H7 (cell line): ENCODE results near the gene MAEA. TPM values are rescaled to one million over a fixed set of nuclear protein-coding genes. Genes with fewer than 3 reads are reported as not detected.

ENCODE experiments used
- DNase-seq: peaks from one replicate; pipeline ENCODE4 v3.0.0; 2012
- H3K27me3 ChIP-seq: 2 replicates; pipeline ENCODE4 v1.6.0; 2011; ENCODE audit warnings: mild to moderate bottlenecking, low read length; ENCODE audit not compliant: control insufficient read depth, insufficient read depth
- H3K36me3 ChIP-seq: replicated peaks from 2 replicates; pipeline ENCODE4 v1.5.1; 2011; ENCODE audit warnings: low read length; ENCODE audit not compliant: control insufficient read depth, insufficient read depth
- H3K4me3 ChIP-seq: 2 replicates; pipeline ENCODE4 v1.5.1; 2011; ENCODE audit warnings: low read depth, mild to moderate bottlenecking, control low read depth, low read length, moderate library complexity; ENCODE audit not compliant: insufficient read depth
- total RNA-seq: library from RNA; depleted of rRNA; stranded (reverse); fragments of >200 nt; shearing (Covaris generic); gene quantifications from 2 replicates; pipeline ENCODE4 v1.2.3, GENCODE V29; 2014; rRNA removed

Gene MAEA
- total RNA-seq, 1 experiment from 2014 or later = 80.6 TPM

DNA sequence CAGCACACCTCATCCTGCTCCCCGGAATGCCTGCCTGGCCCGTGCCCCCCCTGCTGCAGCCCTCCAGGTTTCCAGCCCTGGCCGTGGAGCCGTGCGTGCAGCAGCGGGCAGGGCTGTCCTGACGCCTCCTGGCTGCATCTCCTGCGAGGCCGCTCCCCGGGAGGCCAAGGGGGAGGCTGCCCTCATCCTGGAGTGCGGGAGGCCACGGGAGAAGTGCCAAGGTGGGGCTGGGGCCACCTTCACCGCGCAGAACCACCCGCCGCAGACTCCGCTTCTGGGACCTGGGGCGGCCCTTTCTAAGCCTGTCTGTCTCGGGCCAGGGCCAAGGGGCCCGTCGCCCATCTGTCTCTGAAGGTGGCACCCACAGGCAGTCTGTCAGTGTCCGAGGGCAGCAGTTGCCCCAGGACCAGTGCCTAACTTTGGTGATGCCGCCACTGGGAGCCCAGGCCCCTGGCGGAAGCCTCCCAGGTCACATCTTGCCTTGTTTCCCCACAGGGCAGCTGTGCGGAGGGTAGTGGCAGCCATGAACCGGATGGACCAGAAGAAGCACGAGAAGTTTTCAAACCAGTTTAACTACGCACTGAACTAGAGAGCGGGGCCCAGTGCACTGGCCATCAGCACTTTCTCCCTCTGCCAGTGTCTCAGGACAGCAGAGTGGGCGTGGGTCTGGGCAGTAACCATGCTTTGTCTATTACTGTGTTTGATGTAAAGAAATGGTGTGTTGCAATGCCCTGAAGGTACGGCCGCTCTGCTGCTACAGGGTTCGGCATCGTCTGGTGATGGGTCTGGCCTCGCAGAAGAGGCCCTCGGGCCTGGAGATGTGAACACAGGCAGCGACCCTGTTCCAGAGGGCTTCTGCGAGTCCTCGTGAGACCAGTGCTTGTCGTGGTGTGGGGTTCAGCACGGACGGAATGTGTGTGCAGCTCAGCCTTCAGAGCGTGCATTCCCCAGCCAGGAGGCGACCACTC is 96.0 kb downstream of the MAEA start:
- H3K27me3 ChIP-seq = no peaks in the 10 kb centered on the region
- peaks cover 3% of the 10 kb centered on the region; the same call in 1 of the 2 replicates for H3K36me3 ChIP-seq
- H3K4me3 ChIP-seq = no peak overlapping the region
- no peak for DNase-seq

Other genes with a start within 250 kb of the MAEA start
- gene RNF212, start 176.3 kb upstream of the MAEA start, total RNA-seq = 28.0 and 59.8 TPM in 2 replicates
- gene SPON2, start 117.3 kb upstream of the MAEA start, total RNA-seq = 0.62 and 2.5 TPM in 2 replicates
- gene CTBP1, start 40.8 kb upstream of the MAEA start, total RNA-seq = 267 and 360 TPM in 2 replicates
- 12.6 and 16.1 TPM in 2 replicates for gene UVSSA, start 57.3 kb downstream of the MAEA start, total RNA-seq
- gene NKX1-1, start 116.6 kb downstream of the MAEA start, total RNA-seq = not detected in 2 replicates